SH-SY5Y (cell line): ENCODE results near the gene PRM1.

ENCODE experiments used
- GATA2 ChIP-seq: IDR thresholded peaks from 2 replicates; pipeline ENCODE4 v1.6.1; 2011; ENCODE audit warnings: mild to moderate bottlenecking, low read depth, low read length
- GATA3 ChIP-seq: IDR thresholded peaks from 2 replicates; pipeline ENCODE4 v1.6.1; 2011; ENCODE audit warnings: low read depth, mild to moderate bottlenecking, low read length, moderate library complexity

GRCh38 chr16:11310997-11311561 lies 29.9 kb upstream of the PRM1 start:
- TF ChIP-seq GATA2 (no peak), GATA3 (no peak)
